ENCODE results near the gene ZBTB48. TPM values are rescaled to one million over a fixed set of nuclear protein-coding genes. Genes with fewer than 3 reads are reported as not detected.

ZBTB48 gene
- total RNA-seq, 3 donors from 2014 or later (not counting 1 experiment from before 2014, with no cell fraction given) = 45.6 to 56.4 (median 54.0) TPM

- H3K27ac ChIP-seq (ENCODE audit: low read length) = no peak overlapping the region
- TF ChIP-seq CTCF (IDR thresholded peaks at IDR 0.05) = no peak
- H3K27me3 ChIP-seq (ENCODE audit: control insufficient read depth, insufficient read depth, low read length) = no peaks in the 10 kb centered on the region
- Mint-ChIP-seq H3K36me3 (no peaks in the 10 kb centered on the region), H3K27me3 (ENCODE audit: low read depth in 2 of 2) (no peaks in the 10 kb centered on the region), H3K4me3 (no peak overlapping the region), H3K27ac (no peak overlapping the region), H3K9me3 (no peaks in the 10 kb centered on the region), H3K4me1 (no peaks in the 10 kb centered on the region)
- 96% methylated on average over 9 of the region's 9 CpGs for WGBS (ENCODE audit: insufficient coverage)
- intact Hi-C loops (cut with micrococcal nuclease) = no loop called here
- no peak for DNase-seq
- no peaks in the 10 kb centered on the region for H3K9me3 ChIP-seq (ENCODE audit: control insufficient read depth, insufficient read depth, low read length)
- H3K36me3 ChIP-seq (ENCODE audit: control insufficient read depth, insufficient read depth, low read length) = peaks cover 53% of the 10 kb centered on the region
- H3K4me3 ChIP-seq (ENCODE audit: low read length) = no peak overlapping the region
- H3K4me1 ChIP-seq (ENCODE audit: control insufficient read depth, insufficient read depth, low read length) = no peaks in the 10 kb centered on the region
- ATAC-seq = no peak
Measured at GRCh38 chr1:6637770-6638169, 58.0 kb downstream of the ZBTB48 start.

- no peaks in the 10 kb centered on the region for H3K9me3 ChIP-seq (ENCODE audit: control insufficient read depth, insufficient read depth, low read length)
- no peaks in the 10 kb centered on the region for H3K27me3 ChIP-seq (ENCODE audit: control insufficient read depth, insufficient read depth, low read length)
- intact Hi-C loops (cut with micrococcal nuclease) = no loop called here
- H3K4me3 Mint-ChIP-seq = no peak overlapping the region
- ATAC-seq (no peak), DNase-seq (no peak)
- no peak for TF ChIP-seq CTCF (IDR thresholded peaks at IDR 0.05)
- no peaks in the 10 kb centered on the region for H3K4me1 Mint-ChIP-seq
- WGBS (ENCODE audit: insufficient coverage) = 96% methylated on average over 18 of the region's 18 CpGs
- H3K27ac Mint-ChIP-seq = no peak overlapping the region
- H3K9me3 Mint-ChIP-seq = no peaks in the 10 kb centered on the region
- no peak overlapping the region for H3K4me3 ChIP-seq (ENCODE audit: low read length)
- no peaks in the 10 kb centered on the region for H3K27me3 Mint-ChIP-seq (ENCODE audit: low read depth in 2 of 2)
- no peaks in the 10 kb centered on the region for H3K36me3 Mint-ChIP-seq
- no peaks in the 10 kb centered on the region for H3K4me1 ChIP-seq (ENCODE audit: control insufficient read depth, insufficient read depth, low read length)
- H3K27ac ChIP-seq (ENCODE audit: low read length) = no peak overlapping the region
- peaks cover 49% of the 10 kb centered on the region for H3K36me3 ChIP-seq (ENCODE audit: control insufficient read depth, insufficient read depth, low read length)
Measured at GRCh38 chr1:6638226-6638625, 58.4 kb downstream of the ZBTB48 start.

Other genes starting within 250 kb of the ZBTB48 start
- gene ACOT7, start 186.2 kb upstream of the ZBTB48 start, total RNA-seq = 10 to 100 TPM; 11.5 to 16.9 (median 15.4) TPM
- not detected for gene HES2, start 160.1 kb upstream of the ZBTB48 start, total RNA-seq
- gene ESPN, start 155.2 kb upstream of the ZBTB48 start, total RNA-seq = 1 to 10 TPM; 1.1 to 2.0 (median 1.7) TPM
- gene TNFRSF25, start 113.8 kb upstream of the ZBTB48 start, total RNA-seq = 10 to 100 TPM; 14.5 to 41.5 (median 19.9) TPM
- 1 to 10 TPM in 1 of 3 donors, under 1 TPM in 2; 0.16 to 1.1 (median 0.54) TPM for gene PLEKHG5, start 88.3 kb upstream of the ZBTB48 start, total RNA-seq
- 10 to 100 TPM; 40.7 to 53.3 (median 52.0) TPM for gene NOL9, start 25.5 kb upstream of the ZBTB48 start, total RNA-seq
- gene TAS1R1, start 24.7 kb upstream of the ZBTB48 start, total RNA-seq = not detected
- gene KLHL21, start 22.9 kb downstream of the ZBTB48 start, total RNA-seq = 10 to 100 TPM; 23.5 to 37.8 (median 28.9) TPM
- gene PHF13, start 33.7 kb downstream of the ZBTB48 start, total RNA-seq = 10 to 100 TPM in 2 of 3 donors, 1 to 10 TPM in 1; 7.3 to 14.2 (median 10.9) TPM
- 10 to 100 TPM; 11.7 to 23.4 (median 23.1) TPM for gene THAP3, start 44.9 kb downstream of the ZBTB48 start, total RNA-seq
- gene DNAJC11, start 121.8 kb downstream of the ZBTB48 start, total RNA-seq = 10 to 100 TPM; 28.7 to 40.1 (median 36.2) TPM
- gene CAMTA1, start 205.5 kb downstream of the ZBTB48 start, total RNA-seq = 10 to 100 TPM; 40.6 to 53.3 (median 44.9) TPM